ENCODE results near the gene BTLA. TPM values are rescaled to one million over a fixed set of nuclear protein-coding genes. Genes with fewer than 3 reads are reported as not detected.
"Not testable (repeated sequence)": the region's sequence is repeated elsewhere in the genome, so short reads cannot be mapped to it uniquely, and the experiment has no call there.

BTLA gene
- total RNA-seq, 2 donors from 2014 or later: 0.32 to 1.1 TPM

DNA sequence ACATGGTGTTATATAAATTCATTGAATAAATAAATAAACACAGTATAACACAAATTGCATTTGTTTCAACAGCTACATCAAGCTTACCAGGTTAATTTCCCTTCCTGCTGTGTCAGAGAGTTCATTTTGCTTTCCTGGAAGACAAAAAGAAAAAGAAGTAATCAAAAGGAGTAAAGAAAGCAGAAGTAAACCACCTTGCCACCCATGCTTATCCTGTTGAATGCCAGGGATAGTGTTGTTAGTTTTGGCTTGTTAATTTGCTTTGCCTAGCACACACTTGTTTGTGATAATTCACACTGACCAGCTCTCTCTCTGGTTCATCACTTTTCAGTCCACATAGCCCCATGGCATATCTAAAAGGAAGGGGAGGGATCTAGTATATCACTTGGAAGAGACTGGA lies 29.6 kb downstream of the BTLA start:
- TF ChIP-seq CTCF (IDR thresholded peaks at IDR 0.05): no peak
- no peak overlapping the region for H3K27ac ChIP-seq
- H3K4me1 ChIP-seq: no peaks in the 10 kb centered on the region
- no peaks in the 10 kb centered on the region for H3K9me3 ChIP-seq
- no peak for DNase-seq
- no peaks in the 10 kb centered on the region for H3K36me3 ChIP-seq
- intact Hi-C loops (cut with DNase I): no loop called here
- no peak overlapping the region for H3K4me3 ChIP-seq
- no peaks in the 10 kb centered on the region for H3K27me3 ChIP-seq
- no peak overlapping the region for H3K9ac ChIP-seq (ENCODE audit: low read depth in 2 of 2, low read length in 2 of 2)

GRCh38 chr3:112467539-112467938 lies 31.7 kb downstream of the BTLA start:
- no peak for TF ChIP-seq CTCF (IDR thresholded peaks at IDR 0.05)
- H3K27me3 ChIP-seq: no peaks in the 10 kb centered on the region
- no peaks in the 10 kb centered on the region for H3K36me3 ChIP-seq
- intact Hi-C loops (cut with DNase I): no loop called here
- no peak overlapping the region for H3K4me3 ChIP-seq
- no peaks in the 10 kb centered on the region for H3K4me1 ChIP-seq
- H3K9ac ChIP-seq (ENCODE audit: low read depth in 2 of 2, low read length in 2 of 2): no peak overlapping the region
- DNase-seq: no peak
- no peak overlapping the region for H3K27ac ChIP-seq
- H3K9me3 ChIP-seq: no peaks in the 10 kb centered on the region

DNA sequence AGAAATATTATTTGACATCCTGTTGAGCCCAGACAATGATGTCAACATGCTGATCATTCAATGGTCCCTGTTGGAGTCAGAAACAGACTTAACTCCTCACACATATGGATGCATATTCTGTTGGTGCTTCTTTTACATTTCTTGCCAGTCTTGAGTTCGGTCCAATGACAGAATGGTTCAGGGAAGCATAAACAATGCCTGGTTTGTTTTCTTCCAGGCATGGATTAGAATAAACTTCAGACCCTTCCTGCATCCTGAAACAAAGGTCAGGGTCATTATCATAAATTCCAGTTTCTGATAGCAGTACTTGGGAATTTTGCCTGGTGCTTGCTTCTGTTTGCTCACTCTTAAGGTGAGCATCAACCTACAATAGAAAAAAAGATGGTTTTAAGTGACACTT lies 33.3 kb downstream of the BTLA start:
- no peaks in the 10 kb centered on the region for H3K4me1 ChIP-seq
- H3K9ac ChIP-seq (ENCODE audit: low read depth in 2 of 2, low read length in 2 of 2): no peak overlapping the region
- H3K27me3 ChIP-seq: no peaks in the 10 kb centered on the region
- no peak for DNase-seq
- no peaks in the 10 kb centered on the region for H3K36me3 ChIP-seq
- no peaks in the 10 kb centered on the region for H3K9me3 ChIP-seq
- H3K27ac ChIP-seq: no peak overlapping the region
- TF ChIP-seq CTCF (IDR thresholded peaks at IDR 0.05): no peak
- H3K4me3 ChIP-seq: no peak overlapping the region
- intact Hi-C loops (cut with DNase I): no loop called here

DNA sequence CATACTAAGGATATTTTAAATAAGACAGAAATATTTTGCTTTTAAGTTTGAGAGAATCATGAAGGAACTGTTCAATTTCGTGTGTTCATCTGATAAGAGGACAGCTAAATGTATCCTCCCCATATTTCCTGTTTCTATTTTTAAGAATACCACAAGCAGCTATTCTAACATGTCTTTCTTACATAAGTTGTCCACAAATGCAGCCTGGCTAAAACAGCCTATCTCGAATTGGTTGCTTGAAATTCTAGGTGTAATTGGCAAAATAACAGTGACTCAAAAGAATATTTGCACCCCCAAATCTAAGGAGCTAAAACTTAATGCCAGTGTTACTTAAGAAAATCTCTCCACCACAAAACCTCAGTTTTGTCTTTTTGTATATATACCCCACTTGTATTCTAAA lies 35.0 kb downstream of the BTLA start:
- H3K27ac ChIP-seq: no peak overlapping the region
- intact Hi-C loops (cut with DNase I): no loop called here

DNA sequence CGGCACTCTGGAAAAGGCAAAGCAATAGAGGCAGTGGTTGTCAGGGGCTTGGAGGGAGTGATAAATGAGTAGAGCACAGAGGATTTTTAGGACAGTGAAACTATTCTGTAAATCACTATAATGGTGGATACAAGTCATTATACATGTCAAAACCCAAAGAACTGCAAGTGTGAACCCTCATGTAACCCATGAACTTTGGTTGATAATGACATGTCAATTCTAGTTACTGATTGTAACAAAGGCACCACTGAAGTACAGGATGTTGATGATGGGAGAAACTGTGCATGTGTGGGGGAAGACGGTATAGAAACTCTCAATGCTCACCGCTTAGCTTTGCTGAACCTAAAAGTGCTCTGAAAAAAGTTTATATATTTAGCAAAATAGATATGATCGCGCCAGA lies 36.0 kb downstream of the BTLA start:
- Histone ChIP-seq H3K36me3 (no peaks in the 10 kb centered on the region), H3K4me1 (no peaks in the 10 kb centered on the region), H3K4me3 (no peak overlapping the region), H3K9ac (ENCODE audit: low read depth in 2 of 2, low read length in 2 of 2) (no peak overlapping the region), H3K27me3 (no peaks in the 10 kb centered on the region), H3K9me3 (no peaks in the 10 kb centered on the region), H3K27ac (no peak overlapping the region)
- no peak for TF ChIP-seq CTCF (IDR thresholded peaks at IDR 0.05)
- intact Hi-C loops (cut with DNase I): no loop called here
- no peak for DNase-seq

More for the DNA sequence above, 35.0 kb downstream of the BTLA start:
- no peaks in the 10 kb centered on the region for H3K27me3 ChIP-seq
- H3K9ac ChIP-seq (ENCODE audit: low read depth in 2 of 2, low read length in 2 of 2): no peak overlapping the region
- DNase-seq: no peak
- no peak overlapping the region for H3K4me3 ChIP-seq
- no peaks in the 10 kb centered on the region for H3K4me1 ChIP-seq
- H3K9me3 ChIP-seq: no peaks in the 10 kb centered on the region
- no peak for TF ChIP-seq CTCF (IDR thresholded peaks at IDR 0.05)
- no peaks in the 10 kb centered on the region for H3K36me3 ChIP-seq

- H3K27me3 ChIP-seq; H3K4me3 ChIP-seq; H3K9me3 ChIP-seq; H3K9ac ChIP-seq (ENCODE audit: low read depth in 2 of 2, low read length in 2 of 2); H3K36me3 ChIP-seq; H3K4me1 ChIP-seq; intact Hi-C loops (cut with DNase I); DNase-seq; H3K27ac ChIP-seq: not testable (repeated sequence)
These were observed 37.5 kb downstream of the BTLA start for GRCh38 chr3:112461787-112462186.

Data from colonic mucosa (tissue), 4 donors.